Fibroblast of skin of scalp (primary cell): ENCODE data around the gene RAB32. TPM values are rescaled to one million over a fixed set of nuclear protein-coding genes. Genes with fewer than 3 reads are reported as not detected.
"Not testable (repeated sequence)": the region's sequence is repeated elsewhere in the genome, so short reads cannot be mapped to it uniquely, and the experiment has no call there.

Source experiments
- DNase-seq: peaks from one replicate; pipeline ENCODE4 v3.0.0-alpha.2; 2013
- polyA plus RNA-seq, 2 experiments: library from polyadenylated mRNA; unstranded; fragments of 120-200 nt; gene quantifications; one replicate each; pipeline ENCODE4 v1.2.1, GENCODE V29; 2013; ENCODE audit not compliant: insufficient read length in 2 of 2

Gene RAB32
- 115 TPM for polyA plus RNA-seq (2013, experiment 1 of 2; ENCODE audit: insufficient read length)
- polyA plus RNA-seq (2013, experiment 2 of 2; ENCODE audit: insufficient read length) = 116 TPM

DNA sequence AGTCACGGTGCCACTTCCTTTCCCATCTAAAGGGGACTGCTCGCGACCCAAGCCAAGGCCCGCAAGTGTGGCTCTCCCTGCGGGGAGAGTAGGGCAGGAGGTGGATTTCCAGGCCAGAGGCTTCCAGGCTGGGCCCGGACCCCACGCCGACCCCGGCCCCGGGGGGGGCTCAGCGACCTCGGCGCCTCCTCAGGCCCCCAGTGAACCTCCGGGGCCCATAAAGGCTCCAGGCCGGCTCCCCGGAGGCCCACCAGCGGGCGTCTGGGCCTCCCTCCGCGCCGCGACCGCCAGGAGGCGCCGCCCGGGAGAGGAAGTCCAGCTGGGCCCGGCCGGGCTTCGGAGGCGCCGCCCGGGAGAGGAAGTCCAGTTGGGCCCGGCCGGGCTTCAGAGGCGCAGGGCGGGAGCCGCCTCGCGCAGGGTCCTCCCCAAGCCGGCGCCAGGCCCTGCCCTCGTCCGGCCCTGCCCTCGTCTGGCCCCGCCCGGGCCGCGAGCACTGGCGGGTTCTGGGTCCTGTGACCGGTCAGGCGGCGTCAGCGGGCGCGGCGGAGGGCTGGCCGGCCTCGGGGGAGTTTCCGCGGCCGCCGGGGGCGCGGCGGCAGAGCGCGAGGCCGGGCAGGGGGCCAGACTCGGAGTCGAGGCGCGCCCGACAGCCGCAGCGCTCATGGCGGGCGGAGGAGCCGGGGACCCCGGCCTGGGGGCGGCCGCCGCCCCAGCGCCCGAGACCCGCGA, at the start of gene RAB32:
TSS of gene RAB32 (plus strand) at position 623 of the 729 bp plus-strand sequence. CDS start at position 662, 39 bp downstream.
- peak; percentile 96 for DNase-seq

DNA sequence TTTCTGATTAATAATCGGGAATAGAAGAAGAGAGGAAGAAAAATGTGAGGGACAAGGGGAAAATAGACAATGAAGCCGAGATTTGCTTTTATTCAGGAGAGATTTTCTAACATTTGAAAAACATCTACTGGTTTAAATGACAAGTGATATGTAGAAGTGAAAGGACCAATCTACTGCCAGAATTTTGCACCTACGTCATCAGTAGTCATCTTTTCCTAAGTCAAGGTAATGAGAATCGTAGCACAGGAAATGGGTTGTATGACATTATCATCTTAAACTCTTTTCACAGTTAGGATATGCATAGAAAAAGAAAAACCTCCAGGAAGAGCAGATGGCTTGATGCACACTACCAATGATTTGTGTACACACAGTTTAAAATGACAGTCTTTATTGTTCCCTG, 45.3 kb upstream of the RAB32 start:
- no peak for DNase-seq

DNA sequence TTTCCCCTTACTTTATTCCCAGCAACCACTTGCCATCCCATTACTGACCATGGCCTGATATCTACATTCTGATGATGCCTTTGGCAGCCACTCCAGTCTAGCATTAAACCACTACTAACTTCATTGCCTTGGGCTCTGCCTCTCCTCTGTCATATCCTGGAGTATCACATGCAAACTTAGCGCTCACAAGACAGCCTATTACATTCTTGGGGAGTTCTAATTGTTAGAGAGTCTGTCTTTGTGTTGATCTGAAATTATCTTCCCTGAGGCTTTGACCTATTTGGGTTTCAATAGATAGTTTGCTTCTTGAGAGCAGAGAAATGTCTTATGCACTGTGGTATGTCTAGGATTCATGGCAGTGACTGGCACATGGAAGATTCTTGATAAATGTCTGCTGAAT, 40.5 kb upstream of the RAB32 start:
- no peak for DNase-seq

DNA sequence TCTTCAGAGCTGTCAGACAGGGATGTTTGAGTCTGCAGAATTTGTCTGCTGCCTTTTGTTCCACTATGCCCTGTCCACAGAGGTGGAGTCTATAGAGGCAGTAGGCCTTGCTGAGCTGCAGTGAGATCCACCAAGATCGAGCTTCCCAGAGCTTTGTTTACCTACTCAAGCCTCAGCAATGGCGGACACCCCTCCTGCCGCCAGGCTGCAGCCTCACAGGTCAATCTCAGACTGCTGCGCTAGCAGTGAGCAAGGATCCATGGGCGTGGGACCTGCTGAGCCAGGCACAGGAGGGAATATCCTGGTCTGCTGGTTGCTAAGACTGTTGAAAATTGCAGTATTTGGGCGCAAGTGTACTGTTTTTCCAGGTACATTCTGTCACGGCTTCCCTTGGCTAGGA, 28.4 kb upstream of the RAB32 start:
- DNase-seq = no peak

DNA sequence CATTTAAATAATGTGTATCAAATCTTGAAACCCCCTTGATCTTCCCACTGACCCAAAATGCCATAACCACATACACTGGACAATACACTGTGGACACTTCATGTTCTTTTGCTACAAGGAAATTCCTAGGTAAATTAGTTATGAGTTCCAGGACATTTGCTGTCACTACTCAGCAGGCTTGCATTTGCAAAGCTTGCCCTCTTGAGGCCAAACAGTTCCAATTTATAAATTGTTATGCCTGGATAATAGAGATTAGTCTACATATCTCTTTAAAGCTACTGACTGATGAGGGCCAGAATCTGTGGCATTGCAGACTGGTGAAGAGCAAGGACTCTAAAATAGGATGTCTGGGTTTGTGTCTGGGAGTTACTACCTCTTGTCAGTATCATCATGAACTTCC, 17.4 kb upstream of the RAB32 start:
- peak; percentile 26 for DNase-seq

DNA sequence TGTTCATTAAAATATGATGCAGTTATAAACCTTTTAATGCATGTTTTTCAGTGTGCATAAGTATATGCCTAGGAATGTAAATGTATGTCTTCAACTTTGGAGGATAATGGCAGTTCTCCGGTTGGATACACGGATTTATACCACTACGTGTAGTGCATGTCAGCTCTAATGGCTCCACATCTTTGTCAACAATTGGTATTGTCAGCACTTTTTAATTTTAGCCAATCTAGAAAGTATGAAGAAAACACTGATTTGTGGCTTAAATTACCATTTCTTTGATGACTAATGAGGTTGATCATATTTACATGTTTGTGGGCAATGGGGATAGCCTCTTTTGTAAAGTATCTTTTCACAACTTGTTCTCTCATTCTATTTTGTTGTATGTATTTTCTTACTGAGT, 10.9 kb upstream of the RAB32 start:
- no peak for DNase-seq

DNA sequence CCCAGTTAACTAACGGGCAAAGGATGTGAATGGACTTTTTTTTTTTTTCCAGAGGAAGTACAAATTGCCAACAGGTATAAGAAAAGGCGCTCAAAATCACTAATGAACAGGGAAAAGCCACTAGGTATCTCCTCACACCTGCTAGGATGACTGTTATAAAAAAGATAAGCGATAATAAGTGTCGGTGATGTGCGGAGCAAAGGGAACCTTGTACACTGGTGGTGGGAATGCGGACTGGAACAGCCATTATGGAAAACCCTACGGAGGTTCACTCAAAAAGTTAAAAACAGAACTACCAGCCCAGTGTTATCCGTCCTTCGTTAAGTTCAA, 787 bp upstream of the RAB32 start:
- DNase-seq = no peak

DNA sequence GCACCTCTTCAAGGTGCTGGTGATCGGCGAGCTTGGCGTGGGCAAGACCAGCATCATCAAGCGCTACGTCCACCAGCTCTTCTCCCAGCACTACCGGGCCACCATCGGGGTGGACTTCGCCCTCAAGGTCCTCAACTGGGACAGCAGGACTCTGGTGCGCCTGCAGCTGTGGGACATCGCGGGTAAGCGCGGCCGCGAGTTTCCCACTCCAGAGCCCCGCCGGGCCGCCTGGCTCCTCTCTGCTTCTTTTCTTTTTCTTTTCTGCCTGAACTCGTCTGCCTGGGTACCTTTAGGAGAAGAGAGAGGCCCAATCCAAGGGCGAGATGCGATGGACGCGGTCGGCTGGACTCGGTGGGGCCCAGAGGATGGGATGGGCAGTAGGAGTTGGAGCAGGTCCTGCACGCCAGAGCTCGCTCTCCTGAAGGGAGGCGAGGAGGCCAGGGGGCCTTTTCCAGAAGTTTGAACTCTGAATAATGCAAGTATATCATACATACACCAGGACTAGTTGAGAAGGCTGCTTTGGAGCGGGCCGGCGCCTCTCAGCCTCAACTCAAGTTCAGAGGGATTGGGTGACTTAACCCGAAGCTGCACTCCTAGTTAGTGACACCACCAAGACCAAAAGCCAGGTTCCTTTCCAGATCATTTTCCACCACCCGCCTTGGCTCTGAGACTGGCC, 445 bp downstream of the RAB32 start:
- peak; percentile 56 for DNase-seq

DNA sequence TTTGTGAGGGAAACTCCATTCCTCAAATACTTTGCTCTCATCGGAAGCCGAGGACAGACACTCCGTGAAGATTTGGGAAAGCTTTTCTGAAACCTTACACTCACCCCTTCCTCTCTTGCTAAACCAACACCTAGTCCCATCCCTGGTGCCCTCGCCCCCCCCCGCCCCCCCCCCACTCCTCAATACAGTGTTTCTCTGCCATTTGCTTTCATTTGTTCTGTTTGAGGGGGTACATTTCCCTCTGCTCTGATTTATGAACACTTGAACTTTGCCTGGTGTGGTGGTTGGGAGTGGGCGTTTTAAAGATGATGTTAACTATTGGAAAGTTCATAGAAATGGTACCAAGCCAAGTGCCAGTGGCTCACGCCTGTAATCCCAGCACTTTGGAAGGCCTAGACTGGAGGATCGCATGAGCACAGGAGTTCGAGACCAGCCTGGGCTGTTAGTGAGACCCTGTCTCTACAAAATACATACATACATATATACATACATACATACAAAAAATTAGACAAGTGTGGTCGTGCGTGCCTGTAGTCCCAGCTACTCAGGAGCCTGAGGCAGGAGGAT, 1.1 kb downstream of the RAB32 start:
- DNase-seq = peak; percentile 23

DNA sequence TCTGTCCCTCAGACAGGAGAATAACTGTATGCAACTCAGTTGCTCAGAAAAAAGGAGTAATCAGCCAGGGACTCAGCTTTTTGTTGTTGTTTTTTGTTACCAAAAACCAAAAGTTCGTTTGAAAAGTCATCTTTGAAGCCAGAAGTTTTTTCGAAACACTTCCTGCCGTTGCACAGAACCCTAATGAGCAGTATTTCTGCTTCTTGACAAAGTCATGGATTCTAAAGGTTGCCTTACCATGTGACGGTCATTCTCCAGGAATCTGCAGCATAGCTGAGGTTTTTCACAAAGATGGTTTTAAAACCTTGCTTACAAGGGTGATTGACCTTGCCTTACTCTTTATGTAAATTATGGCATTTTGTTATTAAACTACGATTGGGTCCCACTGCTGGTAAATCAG, 1.9 kb downstream of the RAB32 start:
- peak; percentile 78 for DNase-seq

- peak; percentile 95 for DNase-seq
Measured at GRCh38 chr6:146546443-146547043, 2.9 kb downstream of the RAB32 start.

DNA sequence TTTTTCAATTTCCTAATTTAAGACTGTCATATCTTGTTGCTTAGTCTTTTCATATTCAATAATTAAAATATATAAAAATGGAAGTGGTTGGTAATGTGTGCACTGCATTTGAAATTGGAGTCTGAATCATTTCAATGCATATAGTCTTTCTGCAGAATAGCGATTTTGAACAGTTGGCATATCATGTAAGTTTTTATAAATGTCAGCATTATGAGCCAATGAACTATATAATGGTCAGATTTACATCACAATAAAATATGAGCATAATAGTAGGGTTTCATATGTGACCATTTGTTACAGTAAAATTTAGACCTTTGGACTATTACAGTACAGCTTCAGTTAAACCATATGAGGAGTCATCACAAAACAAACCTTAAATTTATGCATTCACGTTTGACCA, 4.3 kb downstream of the RAB32 start:
- no peak for DNase-seq

GRCh38 chr6:146548898-146549374, 5.3 kb downstream of the RAB32 start:
- DNase-seq = no peak

DNA sequence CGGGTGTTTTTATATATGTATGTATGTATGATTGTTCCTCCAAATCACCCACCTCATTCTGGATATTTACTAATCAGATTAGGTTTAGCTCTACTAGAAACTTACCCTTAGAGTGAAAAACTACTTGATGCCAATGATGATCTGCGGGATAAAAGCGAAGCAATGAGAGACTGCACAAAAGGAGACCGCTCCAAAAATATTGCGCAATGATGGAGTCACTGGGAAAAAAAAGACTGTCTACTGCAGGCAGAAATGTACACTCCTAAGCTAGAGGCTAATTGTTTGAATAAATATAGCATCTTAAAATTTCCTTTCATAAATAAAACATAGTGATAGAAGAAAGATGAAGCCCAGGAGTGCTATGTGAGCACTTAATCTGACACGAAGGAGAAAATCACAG, 7.3 kb downstream of the RAB32 start:
- DNase-seq = peak; percentile 42

GRCh38 chr6:146551545-146551944, 7.9 kb downstream of the RAB32 start:
- DNase-seq = no peak

GRCh38 chr6:146553377-146554135, 9.9 kb downstream of the RAB32 start:
- DNase-seq = no peak

GRCh38 chr6:146560607-146561006, 17.0 kb downstream of the RAB32 start:
- DNase-seq = no peak

DNA sequence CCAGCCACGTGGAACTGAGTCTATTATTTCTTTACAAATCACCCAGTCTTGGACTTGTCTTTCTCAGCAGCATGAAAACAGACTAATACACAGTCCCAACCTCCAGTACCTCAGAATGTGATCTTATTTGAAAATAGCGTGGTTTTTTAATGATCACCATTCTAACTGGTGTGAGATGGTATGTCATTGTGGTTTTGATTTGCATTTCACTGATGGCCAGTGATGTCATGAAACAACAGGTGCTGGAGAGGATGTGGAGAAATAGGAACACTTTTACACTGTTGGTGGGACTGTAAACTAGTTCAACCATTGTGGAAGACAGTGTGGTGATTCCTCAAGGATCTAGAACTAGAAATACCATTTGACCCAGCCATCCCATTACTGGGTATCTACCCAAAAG, 23.0 kb downstream of the RAB32 start:
- DNase-seq = not testable (repeated sequence)

GRCh38 chr6:146568619-146569018, 25.0 kb downstream of the RAB32 start:
- DNase-seq = not testable (repeated sequence)

DNA sequence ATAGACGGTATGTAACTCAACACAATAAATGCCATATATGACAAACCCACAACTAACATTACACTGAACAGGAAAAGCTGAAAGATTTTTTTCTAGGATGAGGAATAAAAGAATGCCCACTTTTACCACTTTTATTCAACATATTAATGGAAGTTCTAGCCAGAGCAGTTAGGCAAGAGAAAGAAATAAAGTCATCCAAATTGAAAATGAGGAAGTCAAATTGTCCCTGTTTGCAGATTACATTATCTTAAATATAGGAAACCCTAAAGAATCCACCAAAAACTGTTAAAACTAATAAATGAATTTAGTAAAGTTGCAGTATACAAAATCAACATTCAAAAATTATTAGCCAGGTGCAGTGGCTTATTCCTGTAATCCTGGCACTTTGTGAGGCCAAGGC, 30.6 kb downstream of the RAB32 start:
- DNase-seq = no peak

- DNase-seq = no peak
Measured at GRCh38 chr6:146578054-146578453, 34.4 kb downstream of the RAB32 start.

- no peak for DNase-seq
Measured at GRCh38 chr6:146581968-146582367, 38.3 kb downstream of the RAB32 start.

DNA sequence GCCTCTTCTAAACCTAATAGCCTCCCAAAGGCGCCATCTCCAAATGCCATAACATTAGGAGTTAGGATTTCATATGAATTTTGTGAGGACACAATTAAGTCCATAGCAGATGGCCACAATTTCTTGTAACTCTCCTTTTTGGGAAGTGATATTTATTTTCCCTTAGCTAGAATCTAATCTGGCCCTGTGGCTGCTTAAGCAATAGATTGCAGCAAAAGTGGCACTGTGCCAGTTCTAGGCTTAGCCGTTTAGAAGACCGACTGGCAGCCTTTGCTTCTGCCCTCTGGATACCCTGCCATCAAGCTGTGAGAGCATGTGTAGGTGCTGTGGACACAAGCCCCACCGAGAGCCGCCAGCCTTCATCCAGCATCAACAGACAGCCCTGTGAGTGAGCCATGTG, 39.2 kb downstream of the RAB32 start:
- DNase-seq = peak; percentile 9
